H9 (cell line): ENCODE data around the gene ITSN1. TPM values are rescaled to one million over a fixed set of nuclear protein-coding genes. Genes with fewer than 3 reads are reported as not detected.
A peak's percentile ranks its signal among the peaks of the same experiment; 100 is the strongest.

ENCODE experiments used
- DNase-seq: peaks from one replicate; pipeline ENCODE4 v3.0.0-alpha.2; 2017
- H2AFZ ChIP-seq: one replicate; pipeline ENCODE4 v1.6.1; 2013; ENCODE audit warnings: mild to moderate bottlenecking, low read length, control low read depth, moderate library complexity
- H2AK5ac ChIP-seq: 2 replicates; pipeline ENCODE4 v1.6.1; 2013; ENCODE audit warnings: low read length, control low read depth, mixed read lengths; ENCODE audit not compliant: insufficient read length
- H2BK120ac ChIP-seq: one replicate; pipeline ENCODE4 v1.6.1; 2013; ENCODE audit warnings: low read depth, mild to moderate bottlenecking, low read length, control low read depth, inconsistent platforms; ENCODE audit not compliant: poor library complexity, severe bottlenecking
- H2BK12ac ChIP-seq: 2 replicates; pipeline ENCODE4 v1.6.1; 2013; ENCODE audit warnings: low read length, control low read depth, mixed read lengths, low read depth; ENCODE audit not compliant: insufficient read length
- H2BK15ac ChIP-seq: 2 replicates; pipeline ENCODE4 v1.6.1; 2013; ENCODE audit warnings: low read depth, low read length, control low read depth
- H2BK20ac ChIP-seq: one replicate; pipeline ENCODE4 v1.6.1; 2013; ENCODE audit warnings: low read depth, mild to moderate bottlenecking, low read length, control low read depth, inconsistent platforms; ENCODE audit not compliant: poor library complexity, severe bottlenecking
- H2BK5ac ChIP-seq: 2 replicates; pipeline ENCODE4 v1.6.1; 2013; ENCODE audit warnings: low read length, control low read depth, mixed read lengths; ENCODE audit not compliant: insufficient read length
- H3K14ac ChIP-seq: 2 replicates; pipeline ENCODE4 v1.6.1; 2013; ENCODE audit warnings: low read length, control low read depth; ENCODE audit not compliant: insufficient read depth
- H3K18ac ChIP-seq: 2 replicates; pipeline ENCODE4 v1.6.1; 2013; ENCODE audit warnings: low read depth, mild to moderate bottlenecking, mixed read lengths, low read length, control low read depth; ENCODE audit not compliant: insufficient read length
- H3K23ac ChIP-seq: 2 replicates; pipeline ENCODE4 v1.6.1; 2013; ENCODE audit warnings: low read length, control low read depth, mixed read lengths, low read depth; ENCODE audit not compliant: insufficient read length
- H3K23me2 ChIP-seq: 2 replicates; pipeline ENCODE4 v1.6.1; 2013; ENCODE audit warnings: low read depth, mild to moderate bottlenecking, mixed read lengths, low read length, control low read depth; ENCODE audit not compliant: insufficient read length, poor library complexity, severe bottlenecking
- H3K27ac ChIP-seq: 2 replicates; pipeline ENCODE4 v1.5.1; 2013; ENCODE audit warnings: low read length, control low read depth, mixed read lengths, low read depth; ENCODE audit not compliant: insufficient read length
- H3K27me3 ChIP-seq: 2 replicates; pipeline ENCODE4 v1.6.1; 2013; ENCODE audit warnings: low read length, control low read depth, inconsistent platforms; ENCODE audit not compliant: insufficient read depth
- H3K4ac ChIP-seq: 2 replicates; pipeline ENCODE4 v1.6.1; 2013; ENCODE audit warnings: low read depth, mild to moderate bottlenecking, control low read depth, inconsistent platforms, low read length, moderate library complexity
- H3K4me1 ChIP-seq: 2 replicates; pipeline ENCODE4 v1.6.1; 2013; ENCODE audit warnings: low read length, control low read depth, inconsistent platforms; ENCODE audit not compliant: insufficient read depth
- H3K4me2 ChIP-seq: 2 replicates; pipeline ENCODE4 v1.6.1; 2013; ENCODE audit warnings: low read length, control low read depth, mixed read lengths; ENCODE audit not compliant: insufficient read length, insufficient read depth
- H3K56ac ChIP-seq: 2 replicates; pipeline ENCODE4 v1.6.1; 2013; ENCODE audit warnings: low read depth, mild to moderate bottlenecking, mixed read lengths, low read length, control low read depth; ENCODE audit not compliant: insufficient read length
- H3K79me1 ChIP-seq: 2 replicates; pipeline ENCODE4 v1.6.1; 2013; ENCODE audit warnings: low read depth, mild to moderate bottlenecking, moderate library complexity, low read length, control low read depth, inconsistent platforms; ENCODE audit not compliant: insufficient read depth, poor library complexity, severe bottlenecking
- H3K79me2 ChIP-seq: 2 replicates; pipeline ENCODE4 v1.6.1; 2013; ENCODE audit warnings: low read length, control low read depth, inconsistent platforms; ENCODE audit not compliant: insufficient read depth
- H3K9ac ChIP-seq: 2 replicates; pipeline ENCODE4 v1.6.1; 2013; ENCODE audit warnings: low read length, control low read depth, mixed read lengths; ENCODE audit not compliant: insufficient read length; ENCODE audit errors: extremely low read depth
- H3K9me3 ChIP-seq: one replicate; pipeline ENCODE4 v1.6.1; 2013; ENCODE audit warnings: low read depth, low read length, inconsistent platforms; ENCODE audit not compliant: control insufficient read depth
- H3T11ph ChIP-seq: one replicate; pipeline ENCODE4 v1.6.1; 2013; ENCODE audit warnings: mild to moderate bottlenecking, low read length, control low read depth, inconsistent platforms
- H4K20me1 ChIP-seq: one replicate; pipeline ENCODE4 v1.6.1; 2013; ENCODE audit not compliant: control insufficient read depth, insufficient read length, insufficient read depth
- H4K5ac ChIP-seq: 2 replicates; pipeline ENCODE4 v1.6.1; 2013; ENCODE audit warnings: low read depth, mild to moderate bottlenecking, mixed read lengths, low read length, control low read depth; ENCODE audit not compliant: insufficient read length
- H4K8ac ChIP-seq: replicated peaks from 2 replicates; pipeline ENCODE4 v1.6.1; 2013; ENCODE audit warnings: low read length, control low read depth, mixed read lengths, low read depth; ENCODE audit not compliant: insufficient read length
- H4K91ac ChIP-seq: 2 replicates; pipeline ENCODE4 v1.6.1; 2013; ENCODE audit warnings: low read depth, mild to moderate bottlenecking, moderate library complexity, mixed read lengths, low read length, control low read depth; ENCODE audit not compliant: insufficient read length
- H3K27ac Mint-ChIP-seq, 3 experiments: 2 replicates in 2 of 3; 3 replicates in 1 of 3; pipeline ENCODE4 v1.8.0; 2020 to 2021; ENCODE audit warnings: mixed read lengths in 3 of 3, mild to moderate bottlenecking in 1 of 3, moderate library complexity in 1 of 3
- H3K27me3 Mint-ChIP-seq: 2 replicates; pipeline ENCODE4 v1.8.0; 2021; ENCODE audit warnings: low read depth, mild to moderate bottlenecking, moderate library complexity, mixed read lengths
- H3K36me3 Mint-ChIP-seq, 3 experiments: 2 replicates in 2 of 3; 3 replicates in 1 of 3; pipeline ENCODE4 v1.8.0; 2020 to 2021; ENCODE audit warnings: low read depth in 3 of 3, mixed read lengths in 3 of 3; ENCODE audit not compliant: insufficient read depth in 1 of 3
- H3K4me1 Mint-ChIP-seq, 2 experiments: 2 replicates each; pipeline ENCODE4 v1.8.0; 2020; ENCODE audit warnings: mixed read lengths in 2 of 2
- H3K4me3 Mint-ChIP-seq, 2 experiments: 2 replicates in 1 of 2; 3 replicates in 1 of 2; pipeline ENCODE4 v1.8.0; 2020 to 2021; ENCODE audit warnings: mild to moderate bottlenecking in 2 of 2, mixed read lengths in 2 of 2, moderate library complexity in 1 of 2
- H3K9me3 Mint-ChIP-seq, 2 experiments: 2 replicates in 1 of 2; 3 replicates in 1 of 2; pipeline ENCODE4 v1.8.0; 2020; ENCODE audit warnings: mild to moderate bottlenecking in 2 of 2, mixed read lengths in 2 of 2, moderate library complexity in 1 of 2
- CTCF ChIP-seq: fragments of 200-600 bp; sonication (generic); conservative IDR thresholded peaks from 3 replicates; pipeline ENCODE4 v1.8.0; 2021; ENCODE audit warnings: antibody characterized with exemption, mild to moderate bottlenecking
- total RNA-seq: library from RNA; stranded (reverse); gene quantifications from 2 replicates; pipeline ENCODE4 v1.2.1, GENCODE V29; 2021

ITSN1 gene
- total RNA-seq, 1 experiment from 2014 or later, result 94.2 TPM

- H3K4me3 Mint-ChIP-seq, result no peak overlapping the region
- no peak overlapping the region for H2BK15ac ChIP-seq
- no peak overlapping the region for H2AFZ ChIP-seq
- H4K91ac ChIP-seq, result no peak overlapping the region
- no peak for DNase-seq
- H3K4me1 Mint-ChIP-seq, result peaks cover 19 to 25% of the 10 kb centered on the region in 2 experiments
- H3T11ph ChIP-seq, result no peak overlapping the region
- no peak overlapping the region for H3K23ac ChIP-seq
- 0 out of 7 replicates have a peak overlapping the region, but pooled peaks of 1 of the 3 experiments have one; percentile 32 for H3K27ac Mint-ChIP-seq
- H3K79me2 ChIP-seq, result no peaks in the 10 kb centered on the region
- H3K27me3 ChIP-seq, result no peaks in the 10 kb centered on the region
- no peak overlapping the region for H3K27ac ChIP-seq
- H2BK20ac ChIP-seq, result no peak overlapping the region
- H4K20me1 ChIP-seq, result no peaks in the 10 kb centered on the region
- H3K27me3 Mint-ChIP-seq, result peaks cover 2% of the 10 kb centered on the region
- no peak overlapping the region for H3K18ac ChIP-seq
- H2BK120ac ChIP-seq, result no peak overlapping the region
- no peak overlapping the region for H4K8ac ChIP-seq
- H3K4me1 ChIP-seq, result peaks cover 4% of the 10 kb centered on the region; the same call in 1 of the 2 replicates
- TF ChIP-seq CTCF, result no peak
- H2BK5ac ChIP-seq, result no peak overlapping the region
- no peak overlapping the region for H2BK12ac ChIP-seq
- H4K5ac ChIP-seq, result no peak overlapping the region
- H3K23me2 ChIP-seq, result no peaks in the 10 kb centered on the region
- peaks cover 4 to 11% of the 10 kb centered on the region in 2 experiments; a peak in 4 of 5 replicates for H3K9me3 Mint-ChIP-seq
- no peaks in the 10 kb centered on the region for H3K79me1 ChIP-seq
- H3K4me2 ChIP-seq, result no peak overlapping the region
- no peak overlapping the region for H3K14ac ChIP-seq
- H3K56ac ChIP-seq, result no peak overlapping the region
- no peak overlapping the region for H2AK5ac ChIP-seq
- H3K36me3 Mint-ChIP-seq, result peaks cover 4 to 27% (median 16%) of the 10 kb centered on the region in 3 experiments; a peak in 6 of 7 replicates
- no peak overlapping the region for H3K4ac ChIP-seq
- H3K9ac ChIP-seq, result no peak overlapping the region
- no peaks in the 10 kb centered on the region for H3K9me3 ChIP-seq
Measured at GRCh38 chr21:33942426-33942825, 300.1 kb downstream of the ITSN1 start.
